Breast epithelium (tissue), 4 donors: Measurements from ENCODE around the gene AP4S1. TPM values are rescaled to one million over a fixed set of nuclear protein-coding genes. Genes with fewer than 3 reads are reported as not detected.
"Not testable (repeated sequence)": the region's sequence is repeated elsewhere in the genome, so short reads cannot be mapped to it uniquely, and the experiment has no call there.

Source experiments
- DNase-seq, 2 donors: peaks; one replicate each; pipeline ENCODE4 v3.0.0-alpha.2; 2019; ENCODE audit warnings: low spot score in 2 of 2
- H3K27ac ChIP-seq, 2 donors: fragments of 200-600 bp; sonication (generic) in 1 of 2; one replicate each; pipeline ENCODE4 v1.5.1; 2016 to 2019; ENCODE audit warnings: mild to moderate bottlenecking in 1 of 2
- H3K27me3 ChIP-seq, 2 donors: fragments of 200-600 bp; sonication (generic) in 1 of 2; one replicate each; pipeline versions ENCODE4 v1.5.1 to v1.6.0; 2017 to 2019; ENCODE audit warnings: control low read depth in 1 of 2, mild to moderate bottlenecking in 1 of 2
- H3K36me3 ChIP-seq: fragments of 200-600 bp; one replicate; pipeline ENCODE4 v1.5.1; 2019
- H3K4me1 ChIP-seq, 2 donors: fragments of 200-600 bp; sonication (generic); one replicate each; pipeline ENCODE4 v1.5.1; 2016 to 2019; ENCODE audit warnings: control low read depth in 1 of 2
- H3K4me3 ChIP-seq, 3 donors: fragments of 200-600 bp; sonication (generic); 1 replicate in 2 of 3; 2 replicates in 1 of 3; pipeline ENCODE4 v1.5.1; 2016 to 2019; ENCODE audit warnings: mild to moderate bottlenecking in 3 of 3, moderate library complexity in 2 of 3
- H3K9me3 ChIP-seq, 2 donors: fragments of 200-600 bp; sonication (generic) in 1 of 2; one replicate each; pipeline ENCODE4 v1.5.1; 2016 to 2019; ENCODE audit warnings: control low read depth in 1 of 2
- POLR2A ChIP-seq: fragments of 450-650 bp; IDR thresholded peaks from one replicate; pipeline ENCODE4 v1.6.1; 2016; ENCODE audit warnings: antibody characterized with exemption, mild to moderate bottlenecking, moderate library complexity
- POLR2AphosphoS5 ChIP-seq, 3 donors: sonication (generic); formaldehyde crosslinking; IDR thresholded peaks; one replicate each; pipeline ENCODE4 v1.6.1; 2017; ENCODE audit warnings: antibody characterized with exemption in 3 of 3
- intact Hi-C: fragments of 100-400 bp; cut with DNase I; formaldehyde crosslinking; loops from one replicate; pipeline ENCODE4 v1.15.1; 2023; ENCODE audit warnings: low total_unique reads
- total RNA-seq, 3 donors: library from RNA; depleted of rRNA; stranded (reverse); fragments of >200 nt; gene quantifications; one replicate each; pipeline ENCODE4 v1.1.0, GENCODE V29; 2016
- TF ChIP-seq, protein P1 (sequence below), 3 donors: fragments of 450-650 bp; IDR thresholded peaks; one replicate each; pipeline ENCODE4 v1.5.1; 2016 to 2017; ENCODE audit warnings: antibody characterized with exemption in 3 of 3, mild to moderate bottlenecking in 3 of 3, moderate library complexity in 3 of 3

The AP4S1 gene
- total RNA-seq, 3 donors from 2014 or later: 4.5 to 11.1 (median 5.2) TPM

DNA sequence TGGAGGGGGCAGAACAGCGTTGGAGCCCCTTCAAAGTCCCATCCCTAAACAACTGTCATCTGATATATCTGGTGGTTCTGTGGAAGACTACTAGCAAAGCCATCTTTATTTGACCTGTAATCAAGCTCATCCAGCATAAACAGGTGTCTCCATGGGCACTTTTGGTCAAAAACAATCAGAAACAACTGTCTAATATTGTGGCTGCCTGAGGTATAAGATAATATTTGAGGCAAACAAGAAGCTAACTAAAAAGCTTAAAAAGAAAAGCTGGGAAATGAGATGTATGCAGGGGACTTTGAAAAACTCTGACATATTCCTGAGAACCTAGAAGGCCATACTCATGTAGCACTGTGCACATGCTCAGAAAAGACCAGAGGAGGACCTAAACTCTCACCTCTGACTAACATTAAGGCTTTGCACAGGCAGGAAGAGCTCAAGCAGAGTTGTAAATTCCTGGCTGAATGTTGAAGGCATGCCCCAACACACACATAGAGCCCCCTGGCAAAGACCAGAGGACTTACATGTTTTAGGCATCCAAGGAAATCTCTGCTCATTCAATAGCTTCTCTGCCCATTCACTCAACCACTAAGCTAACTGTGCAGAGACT lies 27.2 kb upstream of the AP4S1 start:
- TF ChIP-seq POLR2AphosphoS5 (IDR thresholded peaks at IDR 0.05) (no peak), POLR2A (no peak)
- TF ChIP-seq, protein P1, sequence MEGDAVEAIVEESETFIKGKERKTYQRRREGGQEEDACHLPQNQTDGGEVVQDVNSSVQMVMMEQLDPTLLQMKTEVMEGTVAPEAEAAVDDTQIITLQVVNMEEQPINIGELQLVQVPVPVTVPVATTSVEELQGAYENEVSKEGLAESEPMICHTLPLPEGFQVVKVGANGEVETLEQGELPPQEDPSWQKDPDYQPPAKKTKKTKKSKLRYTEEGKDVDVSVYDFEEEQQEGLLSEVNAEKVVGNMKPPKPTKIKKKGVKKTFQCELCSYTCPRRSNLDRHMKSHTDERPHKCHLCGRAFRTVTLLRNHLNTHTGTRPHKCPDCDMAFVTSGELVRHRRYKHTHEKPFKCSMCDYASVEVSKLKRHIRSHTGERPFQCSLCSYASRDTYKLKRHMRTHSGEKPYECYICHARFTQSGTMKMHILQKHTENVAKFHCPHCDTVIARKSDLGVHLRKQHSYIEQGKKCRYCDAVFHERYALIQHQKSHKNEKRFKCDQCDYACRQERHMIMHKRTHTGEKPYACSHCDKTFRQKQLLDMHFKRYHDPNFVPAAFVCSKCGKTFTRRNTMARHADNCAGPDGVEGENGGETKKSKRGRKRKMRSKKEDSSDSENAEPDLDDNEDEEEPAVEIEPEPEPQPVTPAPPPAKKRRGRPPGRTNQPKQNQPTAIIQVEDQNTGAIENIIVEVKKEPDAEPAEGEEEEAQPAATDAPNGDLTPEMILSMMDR (IDR thresholded peaks at IDR 0.05): no peak
- peaks cover 0 to 3% of the 10 kb centered on the region in 2 donors for H3K4me1 ChIP-seq

DNA sequence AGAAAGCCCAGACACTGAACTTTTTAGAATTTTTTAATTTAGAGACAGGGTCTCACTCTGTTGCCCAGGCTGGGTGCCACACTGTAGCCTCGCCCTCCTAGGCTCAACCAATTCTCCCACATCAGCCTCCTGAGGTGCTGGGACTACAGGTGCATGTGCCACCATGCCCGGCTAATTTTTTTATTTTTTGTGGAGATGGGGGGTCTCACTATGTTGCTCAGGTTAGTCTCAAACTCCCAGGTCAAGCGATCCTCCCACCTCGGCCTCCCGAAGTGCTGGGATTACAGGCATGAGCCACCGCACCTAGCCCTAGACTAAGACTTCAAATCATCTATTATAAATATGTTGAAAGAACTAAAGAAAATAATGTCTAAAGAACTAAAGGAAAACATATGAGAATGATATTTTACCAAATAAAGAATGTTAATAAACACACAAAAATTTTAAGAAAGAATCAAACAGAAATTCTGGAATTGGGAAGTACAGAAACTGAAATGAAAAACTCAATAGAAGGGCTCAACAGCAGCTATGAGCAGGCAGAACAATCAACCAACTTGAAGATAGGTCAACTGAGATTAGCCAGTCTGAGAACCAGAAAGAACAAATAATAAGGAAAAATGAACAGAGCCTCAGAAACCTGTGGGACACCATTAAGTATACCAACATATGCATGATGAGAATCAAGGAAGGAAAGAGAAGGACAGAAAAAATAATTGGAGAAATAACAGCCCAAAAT lies 26.2 kb upstream of the AP4S1 start:
- H3K27me3 ChIP-seq: no peaks in the 10 kb centered on the region
- no peaks in the 10 kb centered on the region for H3K36me3 ChIP-seq
- intact Hi-C loops: no loop called here
- H3K4me1 ChIP-seq: peaks cover 0 to 3% of the 10 kb centered on the region in 2 donors
- peaks cover 0 to 10% of the 10 kb centered on the region in 2 donors for H3K9me3 ChIP-seq
- DNase-seq: no peak
- TF ChIP-seq POLR2AphosphoS5 (IDR thresholded peaks at IDR 0.05): no peak
- TF ChIP-seq POLR2A: no peak
- TF ChIP-seq, protein P1 (IDR thresholded peaks at IDR 0.05): no peak
- no peak overlapping the region for H3K27ac ChIP-seq
- no peak overlapping the region for H3K4me3 ChIP-seq

More for the DNA sequence above, 27.2 kb upstream of the AP4S1 start:
- Histone ChIP-seq H3K27me3 (no peaks in the 10 kb centered on the region), H3K9me3 (peaks cover 0 to 10% of the 10 kb centered on the region in 2 donors), H3K4me3 (no peak overlapping the region), H3K27ac (no peak overlapping the region), H3K36me3 (no peaks in the 10 kb centered on the region)
- DNase-seq: no peak
- intact Hi-C loops: no loop called here

DNA sequence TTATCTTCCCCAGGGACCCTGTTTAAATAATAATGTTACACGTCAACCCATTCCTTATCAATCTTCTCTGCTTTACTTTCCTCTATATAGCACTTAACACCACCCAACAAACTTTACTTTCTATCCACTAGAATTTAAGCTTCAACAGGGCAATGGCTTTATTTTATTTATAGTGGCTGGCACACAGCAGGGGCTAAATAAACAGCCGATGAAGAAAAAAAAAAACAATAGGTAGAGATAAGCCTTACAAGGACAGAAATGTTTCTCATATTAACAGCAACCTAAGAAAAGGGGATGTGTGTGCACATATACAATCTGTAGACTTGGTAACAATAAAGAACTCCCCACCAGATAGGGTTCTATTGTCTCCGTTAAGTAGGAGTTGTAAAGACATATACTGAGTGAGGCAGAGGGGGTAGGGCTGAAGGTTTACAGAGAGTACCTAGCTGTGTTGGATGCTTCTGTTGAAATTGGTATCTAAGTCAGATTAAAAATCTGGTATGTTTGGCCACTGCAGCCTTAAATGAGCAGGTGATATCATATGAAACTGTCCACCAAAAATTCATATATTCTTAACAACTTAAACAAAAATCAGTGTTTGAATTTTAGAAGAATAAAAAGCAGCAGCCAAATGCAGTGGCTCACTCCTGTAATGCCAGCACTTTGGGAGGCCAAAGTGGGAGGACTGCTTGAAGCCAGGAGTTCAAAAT lies 24.7 kb upstream of the AP4S1 start:
- TF ChIP-seq POLR2AphosphoS5 (IDR thresholded peaks at IDR 0.05): no peak
- TF ChIP-seq, protein P1 (IDR thresholded peaks at IDR 0.05): no peak
- H3K4me1 ChIP-seq: peaks cover 0 to 2% of the 10 kb centered on the region in 2 donors
- no peak overlapping the region for H3K4me3 ChIP-seq
- H3K36me3 ChIP-seq: no peaks in the 10 kb centered on the region
- no peak overlapping the region for H3K27ac ChIP-seq
- H3K27me3 ChIP-seq: no peaks in the 10 kb centered on the region
- no peak for DNase-seq
- peaks cover 0 to 10% of the 10 kb centered on the region in 2 donors for H3K9me3 ChIP-seq
- intact Hi-C loops: no loop called here

DNA sequence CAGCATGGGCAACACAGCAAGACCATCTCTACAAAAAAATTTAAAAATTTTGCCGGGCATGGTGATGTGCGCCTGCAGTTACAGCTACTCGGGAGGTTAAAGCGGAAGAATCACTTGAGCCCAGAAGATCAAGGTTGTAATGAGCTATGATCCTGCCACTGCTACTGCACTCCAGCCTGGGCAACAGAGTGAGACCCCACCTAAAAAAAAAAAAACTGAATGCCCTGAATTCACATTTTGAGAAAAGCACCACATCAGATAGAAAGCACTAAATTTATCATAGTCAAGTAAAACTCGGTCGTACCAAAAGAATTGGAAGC lies 24.1 kb upstream of the AP4S1 start:
- Histone ChIP-seq H3K27me3 (no peaks in the 10 kb centered on the region), H3K9me3 (peaks cover 0 to 10% of the 10 kb centered on the region in 2 donors), H3K27ac (no peak overlapping the region), H3K4me1 (no peaks in the 10 kb centered on the region), H3K36me3 (no peaks in the 10 kb centered on the region), H3K4me3 (no peak overlapping the region)
- no peak for TF ChIP-seq POLR2A
- TF ChIP-seq, protein P1 (IDR thresholded peaks at IDR 0.05): no peak
- no peak for DNase-seq
- intact Hi-C loops: no loop called here

DNA sequence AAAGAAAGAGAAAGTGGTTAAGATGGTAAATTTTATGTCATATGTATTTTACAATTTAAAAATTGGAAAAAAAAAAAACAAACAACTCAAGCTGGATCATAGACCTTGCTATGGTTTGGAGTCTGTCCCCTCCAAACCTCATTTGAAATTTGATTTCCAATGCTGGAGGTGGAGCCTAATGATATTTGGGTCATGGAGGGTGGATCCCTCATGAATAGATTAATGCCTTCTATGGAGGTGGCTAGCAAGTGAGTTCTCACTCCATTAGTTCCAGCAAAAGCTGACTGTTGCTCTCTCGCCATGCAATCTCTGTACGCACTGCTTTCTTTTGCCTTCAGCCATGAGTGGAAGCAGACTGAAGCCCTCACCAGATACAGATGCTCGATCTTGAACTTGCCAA lies 22.2 kb upstream of the AP4S1 start:
- no peaks in the 10 kb centered on the region for H3K27me3 ChIP-seq
- intact Hi-C loops: no loop called here
- no peak overlapping the region for H3K27ac ChIP-seq
- TF ChIP-seq, protein P1 (IDR thresholded peaks at IDR 0.05): no peak
- no peak for TF ChIP-seq POLR2AphosphoS5 (IDR thresholded peaks at IDR 0.05)
- TF ChIP-seq POLR2A: no peak
- peaks cover 0 to 4% of the 10 kb centered on the region in 2 donors for H3K9me3 ChIP-seq
- no peaks in the 10 kb centered on the region for H3K4me1 ChIP-seq
- DNase-seq: no peak
- no peaks in the 10 kb centered on the region for H3K36me3 ChIP-seq
- no peak overlapping the region for H3K4me3 ChIP-seq

DNA sequence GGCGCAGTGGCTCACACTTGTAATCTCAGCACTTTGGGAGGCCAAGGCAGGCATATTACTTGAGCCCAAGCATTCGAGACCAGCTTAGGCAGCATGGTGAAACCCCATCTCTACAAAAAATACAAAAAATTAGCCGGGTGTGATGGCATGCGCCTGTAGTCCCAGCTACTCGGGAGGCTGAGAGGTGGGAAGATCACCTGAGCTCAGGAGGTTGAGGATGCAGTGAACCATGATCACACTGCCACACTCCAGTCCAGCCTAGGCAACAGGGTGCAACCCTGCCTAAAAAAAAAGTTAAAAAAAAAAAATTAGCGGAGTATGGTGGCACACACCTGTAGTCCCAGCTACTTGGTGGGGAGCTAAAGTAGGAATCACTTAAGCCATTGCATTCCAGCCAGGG lies 21.4 kb upstream of the AP4S1 start:
- intact Hi-C loops: not testable (repeated sequence)

More for the DNA sequence above, 21.4 kb upstream of the AP4S1 start:
- H3K4me1 ChIP-seq, H3K4me3 ChIP-seq, H3K27me3 ChIP-seq, H3K27ac ChIP-seq, H3K36me3 ChIP-seq, H3K9me3 ChIP-seq, DNase-seq: not testable (repeated sequence)
